ENCODE results near the gene AKTIP. TPM values are rescaled to one million over a fixed set of nuclear protein-coding genes. Genes with fewer than 3 reads are reported as not detected.

AKTIP gene
- total RNA-seq, 1 experiment from 2014 or later: 23.5 TPM

DNA sequence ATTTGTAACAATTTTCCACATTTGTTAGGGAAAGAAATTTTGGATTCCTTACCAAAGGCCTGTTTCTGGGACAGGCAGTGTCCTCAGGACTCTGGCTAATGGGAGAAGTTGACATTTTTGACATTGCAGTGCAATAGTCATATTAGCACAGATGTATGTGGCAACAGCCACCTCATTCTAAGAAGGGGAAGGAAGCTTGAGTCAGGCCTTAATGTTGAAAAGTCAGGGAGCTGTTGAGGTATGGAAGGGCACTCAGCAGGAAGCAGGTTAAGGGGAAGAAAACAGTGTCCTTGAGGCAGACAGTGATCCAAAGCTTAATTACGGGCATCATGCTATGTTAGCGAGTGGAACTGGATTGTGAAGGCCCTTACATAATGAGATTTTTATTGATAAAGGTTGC is 20.9 kb downstream of the AKTIP start:
- ATAC-seq (no peak), DNase-seq (ENCODE audit: low read depth, low spot score) (no peak)
- Histone ChIP-seq H3K27me3 (ENCODE audit: insufficient read depth, low read length) (no peaks in the 10 kb centered on the region), H2AFZ (ENCODE audit: low read depth, low read length, poor library complexity, severe bottlenecking) (no peak overlapping the region), H3K4me3 (replicated peaks in 1 of 2; ENCODE audit: low read depth in 1 of 2, low read length in 2 of 2) (no peak overlapping the region), H3K79me2 (ENCODE audit: insufficient read depth, low read length) (no peaks in the 10 kb centered on the region), H3K9me3 (ENCODE audit: control insufficient read depth in 1 of 2, insufficient read depth in 1 of 2, low read depth in 1 of 2, low read length in 2 of 2) (no peaks in the 10 kb centered on the region), H3K4me2 (ENCODE audit: low read length) (no peak overlapping the region), H3K4me1 (ENCODE audit: control insufficient read depth in 1 of 2, insufficient read depth in 2 of 2, low read length in 2 of 2) (no peaks in the 10 kb centered on the region), H4K20me1 (ENCODE audit: insufficient read depth) (no peaks in the 10 kb centered on the region), H3K9ac (ENCODE audit: low read length) (no peak overlapping the region), H3K36me3 (ENCODE audit: control insufficient read depth in 1 of 2, insufficient read depth in 2 of 2, low read length in 2 of 2) (peaks cover 11% of the 10 kb centered on the region in 2 experiments; a peak in 3 of 4 replicates), H3K9me2 (ENCODE audit: insufficient read depth) (no peaks in the 10 kb centered on the region), H3K27ac (ENCODE audit: low read depth, low read length) (no peak overlapping the region)
- TF ChIP-seq EZH2 (IDR thresholded peaks at IDR 0.05): no peak
- no peak for TF ChIP-seq POLR2A (IDR thresholded peaks at IDR 0.05; ENCODE audit: borderline replicate concordance, extremely low read depth, insufficient read depth, insufficient read length)
- TF ChIP-seq MAX (IDR thresholded peaks at IDR 0.05): no peak
- TF ChIP-seq FOSL1 (IDR thresholded peaks at IDR 0.05; ENCODE audit: low read depth): no peak
- no peak for TF ChIP-seq ZNF274 (IDR thresholded peaks at IDR 0.05; ENCODE audit: low read depth, low read length)
- TF ChIP-seq ELF1 (IDR thresholded peaks at IDR 0.05; ENCODE audit: borderline replicate concordance, low read depth): no peak
- no peak for TF ChIP-seq TCF7L2 (IDR thresholded peaks at IDR 0.05; ENCODE audit: borderline replicate concordance, extremely low read depth, insufficient read depth, insufficient read length)
- TF ChIP-seq CTCF (IDR thresholded peaks at IDR 0.05 in 2 of 3, conservative IDR thresholded peaks at IDR 0.05 in 1 of 3; ENCODE audit: borderline replicate concordance in 1 of 3, insufficient read depth in 1 of 3, low read depth in 2 of 3, low read length in 2 of 3): no peak
- TF ChIP-seq CBX3 (IDR thresholded peaks at IDR 0.05; ENCODE audit: low read depth): no peak
- TF ChIP-seq ZBTB33 (IDR thresholded peaks at IDR 0.05; ENCODE audit: extremely low read depth, insufficient replicate concordance, low read length): no peak
- TF ChIP-seq YY1 (IDR thresholded peaks at IDR 0.05; ENCODE audit: extremely low read depth, insufficient replicate concordance, low read depth, low read length): no peak
- TF ChIP-seq EZH2phosphoT487 (IDR thresholded peaks at IDR 0.05; ENCODE audit: borderline replicate concordance): no peak
- TF ChIP-seq REST (IDR thresholded peaks at IDR 0.05; ENCODE audit: low read depth): no peak
- TF ChIP-seq ATF3 (IDR thresholded peaks at IDR 0.05): no peak
- TF ChIP-seq CEBPB (IDR thresholded peaks at IDR 0.05; ENCODE audit: low read depth): no peak
- ChIA-PET RAD21 (ENCODE audit: low non-redundant PET in 1 of 2, low total read pairs in 2 of 2, uncharacterized antibody in 2 of 2, unreplicated experiment in 2 of 2) (no interaction called here), CTCF (no interaction called here), POLR2A (no interaction called here)
- BruUV-seq (replicated peaks): no TSS peak
- intact Hi-C loops (cut with micrococcal nuclease): no loop called here
